Ovary (tissue), 9 donors: ENCODE data around the gene BCL11B. TPM values are rescaled to one million over a fixed set of nuclear protein-coding genes. Genes with fewer than 3 reads are reported as not detected.
A peak's percentile ranks its signal among the peaks of the same experiment; 100 is the strongest.

Experiments used
- DNase-seq, 5 donors: peaks; one replicate each; pipeline ENCODE4 v3.0.0-alpha.2; 2019 to 2020
- H3K27ac ChIP-seq, 2 donors: fragments of 200-600 bp; one replicate each; pipeline versions ENCODE4 v1.5.1 to v1.8.0; 2019 to 2022
- H3K27me3 ChIP-seq: fragments of 200-600 bp; one replicate; pipeline ENCODE4 v1.8.0; 2022
- H3K36me3 ChIP-seq: fragments of 200-600 bp; sonication (generic); one replicate; pipeline ENCODE4 v1.5.1; 2019
- H3K4me1 ChIP-seq: one replicate; pipeline ENCODE4 v1.8.1; 2013; ENCODE audit warnings: mild to moderate bottlenecking, moderate library complexity; ENCODE audit not compliant: insufficient read depth
- H3K4me3 ChIP-seq: fragments of 200-600 bp; sonication (generic); one replicate; pipeline ENCODE4 v1.5.1; 2017
- H3K9me3 ChIP-seq, 2 donors: fragments of 200-600 bp in 1 of 2; sonication (generic) in 1 of 2; one replicate each; pipeline versions ENCODE4 v1.5.1 to v1.8.1; 2013 to 2019; ENCODE audit warnings: mild to moderate bottlenecking in 1 of 2, moderate library complexity in 1 of 2
- EP300 ChIP-seq: sonication (generic); formaldehyde crosslinking; IDR thresholded peaks from one replicate; pipeline ENCODE4 v1.6.1; 2017; ENCODE audit warnings: antibody characterized with exemption
- POLR2A ChIP-seq: fragments of 450-650 bp; IDR thresholded peaks from one replicate; pipeline ENCODE4 v1.6.1; 2017; ENCODE audit warnings: antibody characterized with exemption, mild to moderate bottlenecking, moderate library complexity
- WGBS, 3 donors: extraction: QIAGEN DNeasy Blood & Tissue Kit in 1 of 3; methylation state at CpG; one replicate each; pipeline versions ENCODE4 v1.1.5 to v1.1.7; 2013 to 2017; 5-methylcytosine and 5-hydroxymethylcytosine counted together
- intact Hi-C, 4 donors: fragments of 100-400 bp; cut with DNase I; formaldehyde crosslinking; loops; one replicate each; pipeline versions ENCODE4 v1.11.0 to v1.15.1; 2022 to 2023
- polyA plus RNA-seq, 2 donors: library from polyadenylated mRNA; stranded (reverse); fragments of 200-250 nt in 1 of 2; fragments of 350-450 nt in 1 of 2; fragmentation: Illumina TruSeq in 1 of 2; extraction: RNeasy Lipid Tissue Mini Kit (QIAGEN cat#74804) in 1 of 2; gene quantifications; one replicate each; pipeline ENCODE4 v1.2.3, GENCODE V29; 2013 to 2014
- total RNA-seq, 7 donors: library from RNA; depleted of rRNA in 2 of 7; stranded (reverse); fragments of >200 nt in 2 of 7; fragmentation: NEBNext Ultra II Directional in 3 of 7; extraction: Animal tissue kit (Norgen Biotek cat#: 25700) in 3 of 7; gene quantifications; one replicate each; pipeline versions ENCODE4 v1.1.0 to v1.2.4, GENCODE V29; 2016 to 2023
- TF ChIP-seq, protein P1 (sequence below), 3 donors: fragments of 450-650 bp in 2 of 3; fragments of 200-600 bp in 1 of 3; IDR thresholded peaks; one replicate each; pipeline versions ENCODE4 v1.5.1 to v1.8.0; 2016 to 2022; ENCODE audit warnings: antibody characterized with exemption in 3 of 3, mild to moderate bottlenecking in 1 of 3
- donor health status: DM: no; HTN: no; CAD: no; lungs with moderate emphysema.
- donor health status: DM: no; HTN: no; CAD: no.
- donor health status: Bipolar disorder and iron deficiency.
- donor health status: DM: yes; HTN: yes; CAD: no.
- donor health status: DM: no; HTN: no; CAD: no.
- donor health status: DM: yes; HTN: yes; CAD: no.

The BCL11B gene
- total and polyA plus RNA-seq, 9 donors, result 0.08 to 0.84 (median 0.43) TPM

DNA sequence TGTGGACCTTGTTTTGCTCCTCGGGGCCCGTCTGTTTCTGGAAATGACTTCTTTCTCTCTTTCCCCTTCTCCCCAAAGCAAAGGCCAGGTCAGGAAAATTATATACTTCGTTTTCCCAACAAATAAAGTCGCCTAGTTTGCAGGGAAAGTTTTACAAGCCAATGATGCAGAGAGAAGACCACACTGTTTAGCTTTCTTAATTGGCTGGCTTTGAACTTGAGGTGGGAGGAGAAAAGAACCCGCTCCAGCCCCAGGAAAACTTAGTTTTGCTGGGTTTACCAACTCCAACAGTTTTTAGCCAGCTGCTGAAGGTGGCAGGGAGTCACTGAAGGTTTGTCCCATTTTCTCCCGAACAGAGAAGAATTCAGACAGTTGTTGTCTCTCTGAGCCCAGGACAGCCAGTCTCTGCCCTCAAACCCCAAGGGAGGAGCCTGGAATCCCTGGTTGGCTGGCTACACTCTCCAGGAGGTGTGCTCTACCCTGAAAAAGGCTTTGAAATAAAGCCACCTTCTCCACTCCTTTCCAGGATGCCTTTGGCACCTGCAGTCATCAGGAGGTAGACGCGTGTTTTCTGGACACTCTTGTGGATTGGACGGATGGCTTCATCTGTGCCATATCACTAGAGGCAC, 24.8 kb downstream of the BCL11B start:
- 33 to 38% (median 34%) methylated on average over 9 of the region's 9 CpGs for WGBS, 3 donors
- Histone ChIP-seq H3K9me3 (no peaks in the 10 kb centered on the region), H3K36me3 (no peaks in the 10 kb centered on the region), H3K4me1 (peaks cover 2% of the 10 kb centered on the region), H3K27me3 (no peaks in the 10 kb centered on the region), H3K27ac (no peak overlapping the region), H3K4me3 (no peak overlapping the region)
- TF ChIP-seq POLR2A, result no peak
- TF ChIP-seq EP300, result no peak
- TF ChIP-seq, protein P1, sequence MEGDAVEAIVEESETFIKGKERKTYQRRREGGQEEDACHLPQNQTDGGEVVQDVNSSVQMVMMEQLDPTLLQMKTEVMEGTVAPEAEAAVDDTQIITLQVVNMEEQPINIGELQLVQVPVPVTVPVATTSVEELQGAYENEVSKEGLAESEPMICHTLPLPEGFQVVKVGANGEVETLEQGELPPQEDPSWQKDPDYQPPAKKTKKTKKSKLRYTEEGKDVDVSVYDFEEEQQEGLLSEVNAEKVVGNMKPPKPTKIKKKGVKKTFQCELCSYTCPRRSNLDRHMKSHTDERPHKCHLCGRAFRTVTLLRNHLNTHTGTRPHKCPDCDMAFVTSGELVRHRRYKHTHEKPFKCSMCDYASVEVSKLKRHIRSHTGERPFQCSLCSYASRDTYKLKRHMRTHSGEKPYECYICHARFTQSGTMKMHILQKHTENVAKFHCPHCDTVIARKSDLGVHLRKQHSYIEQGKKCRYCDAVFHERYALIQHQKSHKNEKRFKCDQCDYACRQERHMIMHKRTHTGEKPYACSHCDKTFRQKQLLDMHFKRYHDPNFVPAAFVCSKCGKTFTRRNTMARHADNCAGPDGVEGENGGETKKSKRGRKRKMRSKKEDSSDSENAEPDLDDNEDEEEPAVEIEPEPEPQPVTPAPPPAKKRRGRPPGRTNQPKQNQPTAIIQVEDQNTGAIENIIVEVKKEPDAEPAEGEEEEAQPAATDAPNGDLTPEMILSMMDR (IDR thresholded peaks at IDR 0.05), result no peak
- DNase-seq, result no peak
- intact Hi-C loops, result no loop called here

- Histone ChIP-seq H3K4me3 (no peak overlapping the region), H3K4me1 (peaks cover 2% of the 10 kb centered on the region), H3K27me3 (no peaks in the 10 kb centered on the region), H3K9me3 (no peaks in the 10 kb centered on the region), H3K27ac (no peak overlapping the region), H3K36me3 (no peaks in the 10 kb centered on the region)
- WGBS, 3 donors, result 2 to 5% (median 2%) methylated on average over 35 to 40 of the region's 40 CpGs
- no peak for DNase-seq
- no peak for TF ChIP-seq EP300
- TF ChIP-seq, protein P1 (IDR thresholded peaks at IDR 0.05), result no peak
- no peak for TF ChIP-seq POLR2A
- intact Hi-C loops, result no loop called here
These were observed 25.4 kb downstream of the BCL11B start for GRCh38 chr14:99246536-99247097.

GRCh38 chr14:99245564-99246511, 26.2 kb downstream of the BCL11B start:
- Histone ChIP-seq H3K9me3 (no peaks in the 10 kb centered on the region), H3K4me3 (no peak overlapping the region), H3K4me1 (peaks cover 2% of the 10 kb centered on the region), H3K27me3 (no peaks in the 10 kb centered on the region), H3K36me3 (no peaks in the 10 kb centered on the region), H3K27ac (no peak overlapping the region)
- intact Hi-C loops, result no loop called here
- TF ChIP-seq, protein P1 (IDR thresholded peaks at IDR 0.05), result no peak
- TF ChIP-seq EP300, result no peak
- DNase-seq, result peak in 3 of 5 donors; percentile 40 to 56 (median 45)
- WGBS, 3 donors, result 5 to 15% (median 12%) methylated on average over 53 to 83 of the region's 83 CpGs

- Histone ChIP-seq H3K9me3 (no peaks in the 10 kb centered on the region), H3K27me3 (no peaks in the 10 kb centered on the region), H3K36me3 (no peaks in the 10 kb centered on the region), H3K4me3 (no peak overlapping the region), H3K4me1 (peaks cover 2% of the 10 kb centered on the region), H3K27ac (no peak overlapping the region)
- WGBS, 3 donors, result 50 to 60% (median 55%) methylated on average over 15 of the region's 15 CpGs
- TF ChIP-seq POLR2A, result no peak
- TF ChIP-seq EP300, result no peak
- TF ChIP-seq, protein P1 (IDR thresholded peaks at IDR 0.05), result no peak
- no peak for DNase-seq
- intact Hi-C loops, result no loop called here
These were observed 26.9 kb downstream of the BCL11B start for GRCh38 chr14:99244941-99245563.
